ENCODE measurements around the gene WNT6.

Gene WNT6

DNA sequence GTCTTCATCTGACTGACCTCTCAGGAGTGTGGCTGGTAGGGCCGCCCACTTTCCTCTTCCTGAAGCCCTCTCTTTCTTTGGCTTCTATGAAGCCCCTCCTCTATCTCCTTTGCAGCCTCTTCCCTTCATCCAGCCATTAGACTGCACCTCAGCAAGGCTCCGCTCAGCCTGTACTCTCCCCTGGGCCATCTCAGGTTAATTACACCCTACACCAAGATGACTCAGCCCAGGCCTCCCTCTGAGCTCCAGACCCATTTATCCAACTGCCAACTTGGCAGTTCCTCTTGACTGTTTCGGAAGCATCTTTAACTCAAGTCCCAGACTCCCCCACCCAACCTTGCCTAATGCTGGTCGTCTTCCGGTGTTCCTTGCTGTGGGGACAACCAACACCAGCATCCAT lies 5.8 kb upstream of the WNT6 start:
- Histone ChIP-seq H3K9ac (ENCODE audit: low read length) (no peak overlapping the region), H3K4me3 (ENCODE audit: low read length) (no peak overlapping the region), H3K4me1 (ENCODE audit: control insufficient read depth, insufficient read depth, low read length) (no peaks in the 10 kb centered on the region), H3K27me3 (ENCODE audit: control insufficient read depth, insufficient read depth, low read length) (peaks cover 56% of the 10 kb centered on the region), H3K36me3 (ENCODE audit: control insufficient read depth, insufficient read depth, low read length) (no peaks in the 10 kb centered on the region), H3K9me3 (ENCODE audit: control insufficient read depth, low read length) (no peaks in the 10 kb centered on the region)

DNA sequence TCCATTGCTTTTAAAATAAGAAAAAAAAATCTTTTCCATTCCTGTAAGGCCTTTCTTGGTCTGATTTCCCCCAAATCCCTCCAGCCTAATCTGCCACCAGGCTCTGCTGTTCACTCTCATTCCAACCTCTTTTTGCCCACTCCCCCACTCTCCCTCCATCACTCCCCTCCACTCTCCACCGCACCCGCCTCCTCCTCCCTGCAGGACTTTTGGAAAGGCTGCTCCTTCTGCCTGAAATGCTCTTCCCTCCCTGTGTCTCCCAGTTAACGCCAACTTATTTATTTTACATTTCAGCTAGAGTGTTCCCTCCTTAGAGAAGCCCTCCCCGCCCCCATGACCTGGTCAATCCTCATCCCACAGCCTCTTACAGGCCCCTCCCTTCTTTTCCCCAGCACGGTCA lies 4.7 kb upstream of the WNT6 start:
- no peaks in the 10 kb centered on the region for H3K36me3 ChIP-seq (ENCODE audit: control insufficient read depth, insufficient read depth, low read length)
- peaks cover 64% of the 10 kb centered on the region for H3K27me3 ChIP-seq (ENCODE audit: control insufficient read depth, insufficient read depth, low read length)
- H3K4me3 ChIP-seq (ENCODE audit: low read length), result no peak overlapping the region
- H3K9ac ChIP-seq (ENCODE audit: low read length), result no peak overlapping the region
- H3K9me3 ChIP-seq (ENCODE audit: control insufficient read depth, low read length), result no peaks in the 10 kb centered on the region
- peaks cover under 1% of the 10 kb centered on the region for H3K4me1 ChIP-seq (ENCODE audit: control insufficient read depth, insufficient read depth, low read length)

DNA sequence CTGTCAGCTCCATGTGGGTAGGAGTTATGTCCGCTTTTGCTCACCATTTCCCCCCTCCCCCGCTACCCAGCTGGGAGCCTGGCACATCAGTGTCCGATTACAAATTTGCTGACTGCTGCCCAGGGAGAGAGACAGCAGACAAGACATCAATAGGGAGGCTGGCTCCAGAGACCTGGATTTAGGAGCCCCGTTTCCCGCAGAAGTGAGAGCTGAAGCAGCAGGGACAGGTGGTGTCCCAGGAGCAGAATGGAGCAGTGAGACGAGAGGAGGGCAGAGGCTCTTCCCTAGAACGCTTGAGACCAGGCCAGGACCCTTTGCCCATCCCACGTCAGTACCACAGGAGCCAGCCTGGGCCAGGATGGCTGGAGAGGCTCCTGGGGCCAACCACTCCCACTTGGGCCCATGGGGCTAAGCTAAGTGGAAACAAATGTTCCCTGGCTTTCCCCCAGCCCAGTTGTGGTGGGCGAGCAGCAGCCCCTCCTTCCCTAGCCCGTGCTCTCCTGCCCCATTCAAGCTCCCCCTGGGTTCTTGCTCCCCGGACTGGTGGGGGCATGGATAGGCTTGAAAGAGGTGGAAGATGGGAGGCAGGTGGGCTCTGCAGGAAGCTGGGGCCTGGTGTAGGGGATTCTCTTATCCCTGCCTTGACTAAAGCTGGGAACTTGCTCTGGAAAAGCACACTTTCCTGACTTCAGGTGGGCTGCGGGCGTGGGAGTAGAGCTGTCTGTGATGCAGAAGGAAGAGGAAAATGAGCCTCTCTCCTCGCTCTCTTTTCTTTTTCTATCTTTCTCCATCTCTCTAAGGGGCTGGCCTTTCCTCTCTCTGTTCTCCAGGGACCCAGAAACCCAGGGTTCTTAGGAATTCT lies 4.1 kb upstream of the WNT6 start:
- Histone ChIP-seq H3K9ac (ENCODE audit: low read length) (no peak overlapping the region), H3K27me3 (ENCODE audit: control insufficient read depth, insufficient read depth, low read length) (peaks cover 70% of the 10 kb centered on the region), H3K9me3 (ENCODE audit: control insufficient read depth, low read length) (no peaks in the 10 kb centered on the region), H3K36me3 (ENCODE audit: control insufficient read depth, insufficient read depth, low read length) (no peaks in the 10 kb centered on the region), H3K4me1 (ENCODE audit: control insufficient read depth, insufficient read depth, low read length) (peaks cover 7% of the 10 kb centered on the region), H3K4me3 (ENCODE audit: low read length) (no peak overlapping the region)

DNA sequence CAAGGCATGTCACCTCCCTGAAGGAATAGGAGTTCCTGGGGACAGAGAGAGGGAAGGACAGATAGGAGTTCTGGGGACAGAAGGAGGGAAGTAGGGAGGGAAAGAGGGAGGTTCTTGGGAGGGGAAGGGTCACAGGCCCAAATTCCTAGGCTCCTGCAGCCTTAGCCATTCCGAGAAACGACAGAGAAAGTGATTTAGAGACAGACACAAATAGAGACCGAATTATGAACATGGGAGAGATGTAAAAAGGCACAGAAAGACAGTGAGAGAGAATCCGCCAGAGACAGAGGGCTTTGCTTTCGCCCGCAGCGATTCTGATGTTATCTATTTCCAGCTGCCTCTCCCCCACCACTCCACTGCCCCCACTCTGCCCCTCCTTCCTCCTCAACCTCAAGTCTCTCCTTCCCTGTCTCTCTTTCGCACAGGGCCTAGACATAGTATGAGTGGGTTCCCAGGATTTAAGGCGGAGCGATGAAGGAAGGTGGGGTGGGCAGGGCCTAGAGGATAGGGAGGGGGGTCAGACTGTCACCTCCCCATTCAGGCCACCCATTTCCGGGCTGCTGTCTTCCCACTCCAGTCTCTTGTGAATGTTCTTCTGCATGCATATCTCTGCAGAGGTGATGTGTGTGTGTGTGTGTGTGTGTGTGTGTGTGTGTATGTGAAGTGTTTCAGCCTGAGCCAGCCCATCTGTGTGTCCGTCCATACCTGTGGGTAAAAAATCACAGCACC lies 3.3 kb upstream of the WNT6 start:
- no peak overlapping the region for H3K4me3 ChIP-seq (ENCODE audit: low read length)
- H3K27me3 ChIP-seq (ENCODE audit: control insufficient read depth, insufficient read depth, low read length), result peaks cover 78% of the 10 kb centered on the region
- H3K36me3 ChIP-seq (ENCODE audit: control insufficient read depth, insufficient read depth, low read length), result no peaks in the 10 kb centered on the region
- no peaks in the 10 kb centered on the region for H3K9me3 ChIP-seq (ENCODE audit: control insufficient read depth, low read length)
- H3K9ac ChIP-seq (ENCODE audit: low read length), result no peak overlapping the region
- peaks cover 7% of the 10 kb centered on the region for H3K4me1 ChIP-seq (ENCODE audit: control insufficient read depth, insufficient read depth, low read length)

DNA sequence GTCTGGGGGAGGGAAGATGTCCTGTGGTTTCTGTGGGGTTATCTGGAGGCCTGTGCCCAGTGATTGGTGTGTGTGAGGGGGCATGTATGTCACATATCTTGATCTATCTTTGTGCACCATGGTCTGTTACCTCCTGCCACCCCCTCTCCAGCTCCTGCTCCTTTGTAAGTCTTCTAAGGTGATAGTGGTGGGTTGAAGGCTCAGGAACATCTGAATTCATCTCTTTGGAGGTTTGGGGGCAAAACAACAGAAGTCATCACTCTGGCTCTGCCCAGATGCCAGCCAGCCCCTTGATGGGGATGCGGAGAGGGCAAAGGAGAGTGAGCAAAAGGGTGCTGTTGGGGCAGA lies 2.7 kb upstream of the WNT6 start:
- peaks cover 84% of the 10 kb centered on the region for H3K27me3 ChIP-seq (ENCODE audit: control insufficient read depth, insufficient read depth, low read length)

DNA sequence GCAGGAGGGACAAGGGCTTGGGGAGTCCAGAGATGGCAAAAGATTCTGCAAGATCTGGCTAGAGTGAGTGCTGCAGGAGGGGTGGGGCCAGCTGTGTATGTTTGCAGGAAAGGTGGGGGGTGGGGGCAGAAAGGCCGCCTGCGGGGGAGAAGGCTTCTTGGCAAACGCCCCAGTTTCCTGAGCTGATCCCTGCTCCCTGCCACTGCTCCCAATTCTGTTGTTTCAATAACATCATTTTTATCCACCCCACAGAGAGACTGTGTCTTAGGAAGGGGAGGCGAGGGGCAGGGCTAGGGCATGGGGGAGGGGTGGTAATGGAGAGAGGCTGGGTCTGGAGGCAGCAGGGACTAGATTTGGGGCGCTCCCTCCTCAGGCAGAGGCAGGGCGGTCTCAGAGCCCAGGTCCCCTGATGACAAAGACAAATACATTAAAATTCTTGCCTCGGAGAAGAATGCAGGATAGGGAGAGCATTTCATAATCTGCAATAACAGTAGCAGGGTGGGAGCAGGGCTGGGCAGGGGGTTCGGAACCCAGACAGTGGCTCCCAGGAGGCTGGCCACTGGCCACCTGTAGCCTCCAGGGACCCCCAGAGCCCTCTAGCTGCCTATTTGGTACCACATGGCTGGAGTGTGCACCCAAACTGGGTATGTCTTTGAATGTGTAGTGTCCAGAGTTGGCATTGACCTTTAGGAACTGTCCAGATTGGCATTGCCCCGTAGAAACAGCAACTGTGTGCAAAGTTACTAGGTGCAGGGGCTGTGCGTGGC lies 2.1 kb upstream of the WNT6 start:
- Histone ChIP-seq H3K4me3 (ENCODE audit: low read length) (no peak overlapping the region), H3K9ac (ENCODE audit: low read length) (no peak overlapping the region), H3K27me3 (ENCODE audit: control insufficient read depth, insufficient read depth, low read length) (peaks cover 86% of the 10 kb centered on the region), H3K4me1 (ENCODE audit: control insufficient read depth, insufficient read depth, low read length) (peaks cover 7% of the 10 kb centered on the region), H3K9me3 (ENCODE audit: control insufficient read depth, low read length) (no peaks in the 10 kb centered on the region), H3K36me3 (ENCODE audit: control insufficient read depth, insufficient read depth, low read length) (no peaks in the 10 kb centered on the region)

More for the DNA sequence above, 2.7 kb upstream of the WNT6 start:
- H3K9me3 ChIP-seq (ENCODE audit: control insufficient read depth, low read length), result no peaks in the 10 kb centered on the region
- no peak overlapping the region for H3K9ac ChIP-seq (ENCODE audit: low read length)
- no peak overlapping the region for H3K4me3 ChIP-seq (ENCODE audit: low read length)
- no peaks in the 10 kb centered on the region for H3K36me3 ChIP-seq (ENCODE audit: control insufficient read depth, insufficient read depth, low read length)
- H3K4me1 ChIP-seq (ENCODE audit: control insufficient read depth, insufficient read depth, low read length), result peaks cover 7% of the 10 kb centered on the region

DNA sequence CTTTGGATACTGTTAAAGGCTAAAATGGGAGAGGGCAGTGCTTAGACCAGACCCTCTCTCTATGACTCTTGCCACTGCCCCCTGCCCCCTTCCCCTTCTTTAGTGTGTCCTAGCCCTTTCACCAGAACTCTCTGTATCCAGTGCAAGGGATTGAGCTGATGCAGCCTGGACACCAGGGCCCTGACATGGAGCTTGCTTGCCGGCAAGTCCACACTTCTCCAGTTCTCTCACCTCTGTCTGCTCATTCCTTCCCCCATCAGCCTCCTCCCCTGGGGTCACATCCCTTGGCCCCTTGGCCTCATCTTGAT lies 1.5 kb upstream of the WNT6 start:
- no peak overlapping the region for H3K9ac ChIP-seq (ENCODE audit: low read length)
- no peaks in the 10 kb centered on the region for H3K36me3 ChIP-seq (ENCODE audit: control insufficient read depth, insufficient read depth, low read length)
- no peaks in the 10 kb centered on the region for H3K9me3 ChIP-seq (ENCODE audit: control insufficient read depth, low read length)
- no peak overlapping the region for H3K4me3 ChIP-seq (ENCODE audit: low read length)
- H3K4me1 ChIP-seq (ENCODE audit: control insufficient read depth, insufficient read depth, low read length), result peaks cover 7% of the 10 kb centered on the region
- peaks cover 88% of the 10 kb centered on the region for H3K27me3 ChIP-seq (ENCODE audit: control insufficient read depth, insufficient read depth, low read length)

DNA sequence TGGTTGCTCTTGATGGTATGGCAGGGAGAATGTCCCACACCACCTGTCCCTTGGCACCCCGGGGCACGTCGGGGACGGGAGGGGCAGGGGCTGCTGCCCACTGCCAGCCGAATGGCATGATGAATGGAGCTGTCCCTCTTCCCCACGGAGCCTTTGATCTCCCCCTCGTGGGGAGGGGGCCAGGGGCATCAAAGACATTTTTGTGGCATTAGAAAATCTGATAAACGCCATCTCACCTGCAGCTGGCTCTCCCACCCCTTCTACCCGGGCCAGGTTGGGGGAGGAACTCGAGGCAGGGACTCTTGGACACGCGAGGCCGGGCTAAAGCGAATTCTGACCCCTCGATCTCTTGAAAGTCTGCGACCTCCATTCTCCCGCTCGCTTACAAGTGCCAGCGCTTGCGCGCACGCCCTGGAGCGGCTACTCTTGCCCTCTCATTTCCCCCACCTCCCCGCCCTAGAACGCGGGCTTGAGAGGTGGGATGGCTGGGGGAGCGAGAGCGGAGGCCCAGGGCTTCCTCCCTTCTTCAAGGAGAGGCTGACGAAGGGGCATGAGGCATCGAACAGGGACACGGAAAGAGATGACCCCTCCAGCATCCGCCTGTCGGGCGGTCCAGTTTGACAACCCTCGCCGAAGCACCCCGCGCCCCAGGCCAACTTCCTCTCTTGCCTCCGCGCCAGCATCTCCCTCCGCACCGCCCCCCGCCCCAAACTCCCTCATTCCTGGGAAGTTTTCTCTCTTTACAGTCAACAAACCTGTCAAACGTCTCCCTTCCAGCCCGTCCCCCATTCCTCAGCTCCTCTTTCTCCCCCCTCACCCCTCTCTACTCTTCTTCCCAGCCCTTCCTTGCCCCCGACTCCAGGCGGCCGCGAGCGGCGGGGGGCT lies 692 bp upstream of the WNT6 start:
- Histone ChIP-seq H3K4me1 (ENCODE audit: control insufficient read depth, insufficient read depth, low read length) (peaks cover 7% of the 10 kb centered on the region), H3K36me3 (ENCODE audit: control insufficient read depth, insufficient read depth, low read length) (no peaks in the 10 kb centered on the region), H3K9me3 (ENCODE audit: control insufficient read depth, low read length) (no peaks in the 10 kb centered on the region), H3K9ac (ENCODE audit: low read length) (no peak overlapping the region), H3K27me3 (ENCODE audit: control insufficient read depth, insufficient read depth, low read length) (peaks cover 87% of the 10 kb centered on the region), H3K4me3 (ENCODE audit: low read length) (no peak overlapping the region)

DNA sequence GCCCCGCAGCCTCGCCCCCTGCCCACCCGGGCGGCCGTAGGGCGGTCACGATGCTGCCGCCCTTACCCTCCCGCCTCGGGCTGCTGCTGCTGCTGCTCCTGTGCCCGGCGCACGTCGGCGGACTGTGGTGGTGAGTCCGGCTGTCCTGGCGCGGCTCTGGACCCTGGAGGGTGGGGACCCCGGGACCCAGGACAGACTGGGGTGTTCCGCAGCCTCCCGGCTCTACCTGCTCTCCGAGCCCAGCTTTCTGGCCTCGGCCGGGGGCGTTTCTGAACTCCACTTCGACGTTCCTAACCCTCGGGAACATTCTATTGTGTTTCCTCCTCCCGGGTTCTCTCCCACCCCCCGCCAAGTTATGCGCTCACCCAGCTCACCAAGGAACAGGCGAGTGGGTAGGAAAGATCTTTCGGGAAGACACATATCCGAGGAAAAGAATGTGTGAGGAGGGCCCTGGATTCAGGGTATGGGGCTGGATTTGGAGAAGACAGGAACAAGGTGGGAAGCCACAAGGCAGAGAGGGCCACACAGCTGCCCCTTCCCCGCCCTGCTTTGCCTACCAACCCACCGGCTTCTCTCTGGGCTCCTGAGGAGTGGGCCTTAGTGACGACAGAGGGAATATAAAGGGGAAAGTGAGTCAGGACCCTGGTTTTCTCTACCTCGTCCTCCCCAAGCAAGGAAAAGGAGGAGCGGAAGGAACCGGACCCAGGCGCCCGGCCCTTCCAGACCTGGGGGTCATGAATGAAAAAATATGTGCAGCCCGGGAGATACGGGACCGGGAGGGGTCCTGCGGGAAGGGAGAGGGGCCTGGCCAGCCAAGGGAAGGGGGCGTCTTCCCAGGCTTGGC lies 605 bp downstream of the WNT6 start:
- peaks cover 7% of the 10 kb centered on the region for H3K4me1 ChIP-seq (ENCODE audit: control insufficient read depth, insufficient read depth, low read length)

DNA sequence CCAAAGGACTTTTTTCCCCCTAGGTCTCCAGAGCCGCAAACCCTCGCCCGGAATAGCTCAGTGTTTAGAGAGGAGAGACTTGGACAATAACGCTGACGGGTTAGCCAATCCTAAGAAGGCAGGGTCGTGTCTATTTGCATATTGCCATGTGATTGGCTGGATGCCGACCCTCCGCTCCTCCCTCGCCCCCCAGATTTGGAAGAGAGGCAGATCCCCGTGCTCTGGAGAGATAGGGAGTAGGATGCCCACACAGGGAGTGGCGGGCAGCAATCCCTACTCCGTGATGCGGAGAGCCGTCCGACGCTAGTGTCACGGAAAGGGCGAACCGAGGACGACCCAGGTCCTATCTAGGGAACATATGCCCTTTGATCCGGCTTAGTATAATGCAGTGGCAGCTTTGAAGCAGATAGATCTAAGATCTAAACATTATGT lies 1.4 kb downstream of the WNT6 start:
- Histone ChIP-seq H3K9me3 (ENCODE audit: control insufficient read depth, low read length) (no peaks in the 10 kb centered on the region), H3K27me3 (ENCODE audit: control insufficient read depth, insufficient read depth, low read length) (peaks cover 71% of the 10 kb centered on the region), H3K4me1 (ENCODE audit: control insufficient read depth, insufficient read depth, low read length) (peaks cover 7% of the 10 kb centered on the region), H3K9ac (ENCODE audit: low read length) (no peak overlapping the region), H3K4me3 (ENCODE audit: low read length) (no peak overlapping the region), H3K36me3 (ENCODE audit: control insufficient read depth, insufficient read depth, low read length) (no peaks in the 10 kb centered on the region)

More for the DNA sequence above, 605 bp downstream of the WNT6 start:
- H3K27me3 ChIP-seq (ENCODE audit: control insufficient read depth, insufficient read depth, low read length), result peaks cover 79% of the 10 kb centered on the region
- no peaks in the 10 kb centered on the region for H3K9me3 ChIP-seq (ENCODE audit: control insufficient read depth, low read length)
- no peak overlapping the region for H3K4me3 ChIP-seq (ENCODE audit: low read length)
- no peaks in the 10 kb centered on the region for H3K36me3 ChIP-seq (ENCODE audit: control insufficient read depth, insufficient read depth, low read length)
- H3K9ac ChIP-seq (ENCODE audit: low read length), result no peak overlapping the region
